ENCODE data around the gene INSR.

Gene INSR

GRCh38 chr19:7293762-7294557 lies at the start of gene INSR:
Gene INSR, minus strand, starts transcription at chr19:7294414. Its CDS starts 523 bp downstream, at chr19:7293891.
- H3K27ac ChIP-seq, result peak within 1 kb of the TSS; percentile 76
- no peaks in the 10 kb centered on the region for H3K36me3 ChIP-seq (ENCODE audit: control insufficient read depth, insufficient read depth, low read length)
- peak within 1 kb of the TSS; percentile 95 for H2AFZ ChIP-seq
- TF ChIP-seq, protein P1, sequence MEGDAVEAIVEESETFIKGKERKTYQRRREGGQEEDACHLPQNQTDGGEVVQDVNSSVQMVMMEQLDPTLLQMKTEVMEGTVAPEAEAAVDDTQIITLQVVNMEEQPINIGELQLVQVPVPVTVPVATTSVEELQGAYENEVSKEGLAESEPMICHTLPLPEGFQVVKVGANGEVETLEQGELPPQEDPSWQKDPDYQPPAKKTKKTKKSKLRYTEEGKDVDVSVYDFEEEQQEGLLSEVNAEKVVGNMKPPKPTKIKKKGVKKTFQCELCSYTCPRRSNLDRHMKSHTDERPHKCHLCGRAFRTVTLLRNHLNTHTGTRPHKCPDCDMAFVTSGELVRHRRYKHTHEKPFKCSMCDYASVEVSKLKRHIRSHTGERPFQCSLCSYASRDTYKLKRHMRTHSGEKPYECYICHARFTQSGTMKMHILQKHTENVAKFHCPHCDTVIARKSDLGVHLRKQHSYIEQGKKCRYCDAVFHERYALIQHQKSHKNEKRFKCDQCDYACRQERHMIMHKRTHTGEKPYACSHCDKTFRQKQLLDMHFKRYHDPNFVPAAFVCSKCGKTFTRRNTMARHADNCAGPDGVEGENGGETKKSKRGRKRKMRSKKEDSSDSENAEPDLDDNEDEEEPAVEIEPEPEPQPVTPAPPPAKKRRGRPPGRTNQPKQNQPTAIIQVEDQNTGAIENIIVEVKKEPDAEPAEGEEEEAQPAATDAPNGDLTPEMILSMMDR (IDR thresholded peaks at IDR 0.05), result no peak
- peak within 1 kb of the TSS; percentile 88 for H3K9ac ChIP-seq
- peaks cover 10% of the 10 kb centered on the region for H3K4me1 ChIP-seq
- peak within 1 kb of the TSS; percentile 64 for H3K4me3 ChIP-seq (ENCODE audit: low read depth, low read length)
- peak within 1 kb of the TSS; percentile 75 for H3K4me2 ChIP-seq (ENCODE audit: low read length)
- H3K79me2 ChIP-seq, result peaks cover 9% of the 10 kb centered on the region
- no peaks in the 10 kb centered on the region for H3K9me3 ChIP-seq (ENCODE audit: control insufficient read depth, low read length)
- H3K27me3 ChIP-seq (ENCODE audit: control insufficient read depth, insufficient read depth, low read length), result no peaks in the 10 kb centered on the region

DNA sequence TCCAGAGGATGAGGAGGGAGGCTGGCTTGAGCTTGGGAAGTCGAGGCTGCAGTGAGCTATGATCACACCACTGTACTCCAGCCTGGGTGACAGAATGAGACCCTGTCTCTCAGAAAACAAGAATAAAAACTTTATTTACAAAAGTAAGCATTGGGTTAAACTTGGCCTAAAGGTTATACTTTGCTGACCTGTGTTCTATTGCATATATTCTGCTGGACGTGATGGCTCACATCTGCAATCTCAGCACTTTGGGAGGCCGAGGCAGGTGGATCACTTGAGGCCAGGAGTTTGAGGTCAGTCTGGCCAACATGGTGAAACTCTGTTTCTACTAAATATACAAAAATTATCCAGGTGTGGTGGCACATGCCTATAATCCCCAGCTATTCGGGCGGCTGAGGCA lies 47.9 kb upstream of the INSR start:
- Histone ChIP-seq H3K4me2 (ENCODE audit: low read length) (no peak overlapping the region), H3K9me3 (ENCODE audit: control insufficient read depth, low read length) (no peaks in the 10 kb centered on the region), H3K9ac (no peak overlapping the region), H3K36me3 (ENCODE audit: control insufficient read depth, insufficient read depth, low read length) (no peaks in the 10 kb centered on the region), H3K27me3 (ENCODE audit: control insufficient read depth, insufficient read depth, low read length) (no peaks in the 10 kb centered on the region), H2AFZ (no peak overlapping the region), H3K4me1 (no peaks in the 10 kb centered on the region), H3K79me2 (no peaks in the 10 kb centered on the region), H3K27ac (no peak overlapping the region), H3K4me3 (ENCODE audit: low read depth, low read length) (no peak overlapping the region)
- TF ChIP-seq, protein P1 (IDR thresholded peaks at IDR 0.05), result no peak

DNA sequence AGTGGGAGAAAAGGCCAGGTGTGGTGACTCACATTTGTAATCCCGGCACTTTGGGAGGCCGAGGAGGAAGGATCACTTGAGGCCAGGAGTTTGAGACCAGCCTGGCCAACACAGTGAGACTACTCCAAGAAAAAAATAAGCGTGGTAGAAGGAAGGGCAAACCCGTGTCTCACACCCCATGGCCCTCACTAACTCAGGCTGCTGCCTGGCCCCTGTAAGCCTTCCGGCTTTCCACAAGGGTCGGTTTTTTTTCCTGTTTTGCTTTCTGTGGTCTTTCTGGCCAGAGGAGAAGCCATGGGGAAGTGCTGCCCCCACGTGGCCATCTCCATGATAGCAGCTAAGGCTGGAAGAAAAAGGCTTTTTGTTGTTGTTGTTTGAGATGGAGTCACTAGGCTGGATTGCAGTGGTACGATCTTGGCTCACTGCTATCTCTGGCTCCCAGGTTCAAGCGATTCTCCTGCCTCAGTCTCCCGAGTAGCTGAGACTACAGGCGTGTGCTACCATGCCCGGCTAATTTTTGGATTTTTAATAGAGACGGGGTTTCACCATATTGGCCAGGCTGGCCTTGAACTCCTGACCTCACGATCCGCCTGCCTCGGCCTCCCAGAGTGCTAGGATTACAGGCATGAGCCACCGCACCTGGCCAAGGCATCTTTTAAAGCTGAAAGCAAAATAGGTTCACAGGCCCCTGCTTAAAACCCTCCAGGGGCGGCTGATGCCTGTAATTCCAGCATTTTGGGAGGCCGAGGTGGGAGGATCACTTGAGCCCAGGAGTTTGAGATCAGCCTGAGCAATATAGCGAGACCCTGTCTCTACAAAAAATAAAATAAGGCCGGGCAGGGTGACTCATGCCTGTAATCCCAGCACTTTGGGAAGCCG lies 47.0 kb upstream of the INSR start:
- H3K27ac ChIP-seq, result no peak overlapping the region
- no peak overlapping the region for H3K4me3 ChIP-seq (ENCODE audit: low read depth, low read length)
- no peaks in the 10 kb centered on the region for H3K79me2 ChIP-seq
- TF ChIP-seq, protein P1 (IDR thresholded peaks at IDR 0.05), result peak; percentile 97
- no peaks in the 10 kb centered on the region for H3K36me3 ChIP-seq (ENCODE audit: control insufficient read depth, insufficient read depth, low read length)
- H3K4me2 ChIP-seq (ENCODE audit: low read length), result no peak overlapping the region
- peak overlapping the region; percentile 48 for H2AFZ ChIP-seq
- H3K27me3 ChIP-seq (ENCODE audit: control insufficient read depth, insufficient read depth, low read length), result no peaks in the 10 kb centered on the region
- H3K4me1 ChIP-seq, result no peaks in the 10 kb centered on the region
- H3K9ac ChIP-seq, result no peak overlapping the region
- no peaks in the 10 kb centered on the region for H3K9me3 ChIP-seq (ENCODE audit: control insufficient read depth, low read length)

- H3K4me1 ChIP-seq, result no peaks in the 10 kb centered on the region
- H3K4me3 ChIP-seq (ENCODE audit: low read depth, low read length), result no peak overlapping the region
- TF ChIP-seq, protein P1 (IDR thresholded peaks at IDR 0.05), result no peak
- H3K4me2 ChIP-seq (ENCODE audit: low read length), result no peak overlapping the region
- no peaks in the 10 kb centered on the region for H3K27me3 ChIP-seq (ENCODE audit: control insufficient read depth, insufficient read depth, low read length)
- no peaks in the 10 kb centered on the region for H3K9me3 ChIP-seq (ENCODE audit: control insufficient read depth, low read length)
- H3K36me3 ChIP-seq (ENCODE audit: control insufficient read depth, insufficient read depth, low read length), result no peaks in the 10 kb centered on the region
- H3K27ac ChIP-seq, result no peak overlapping the region
- no peaks in the 10 kb centered on the region for H3K79me2 ChIP-seq
- H2AFZ ChIP-seq, result no peak overlapping the region
- H3K9ac ChIP-seq, result no peak overlapping the region
Observed at GRCh38 chr19:7337380-7338194, 43.4 kb upstream of the INSR start.

Measured in parathyroid adenoma (tissue), 2 donors.